HG03103 (cell line): ENCODE results near the gene APLF.
"Not testable (repeated sequence)": the region's sequence is repeated elsewhere in the genome, so short reads cannot be mapped to it uniquely, and the experiment has no call there.

Experiments
- ATAC-seq: cut with Tn5 transposase; IDR thresholded peaks from one replicate; pipeline ENCODE4 v1.9.1; 2021; ENCODE audit warnings: low read depth; ENCODE audit not compliant: unreplicated experiment

Gene APLF

DNA sequence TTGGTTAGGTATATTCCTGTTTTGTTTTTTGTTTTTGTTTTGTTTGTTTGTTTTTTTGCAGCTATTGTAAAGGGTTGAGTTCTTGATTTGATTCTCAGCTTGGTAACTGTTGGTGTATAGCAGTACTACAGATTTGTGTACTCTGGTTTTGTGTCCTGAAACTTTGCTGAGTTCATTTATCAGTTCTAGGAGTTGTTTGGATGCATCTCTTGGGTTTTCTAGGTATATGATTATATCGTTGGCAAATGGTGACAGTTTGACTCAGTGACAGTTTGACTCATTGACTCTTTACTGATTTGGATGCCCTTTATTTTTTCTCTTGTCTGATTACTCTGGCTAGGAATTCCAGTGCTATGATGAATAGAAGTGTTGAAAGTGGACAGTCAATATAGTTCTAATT is 53.7 kb downstream of the APLF start:
- no peak for ATAC-seq

DNA sequence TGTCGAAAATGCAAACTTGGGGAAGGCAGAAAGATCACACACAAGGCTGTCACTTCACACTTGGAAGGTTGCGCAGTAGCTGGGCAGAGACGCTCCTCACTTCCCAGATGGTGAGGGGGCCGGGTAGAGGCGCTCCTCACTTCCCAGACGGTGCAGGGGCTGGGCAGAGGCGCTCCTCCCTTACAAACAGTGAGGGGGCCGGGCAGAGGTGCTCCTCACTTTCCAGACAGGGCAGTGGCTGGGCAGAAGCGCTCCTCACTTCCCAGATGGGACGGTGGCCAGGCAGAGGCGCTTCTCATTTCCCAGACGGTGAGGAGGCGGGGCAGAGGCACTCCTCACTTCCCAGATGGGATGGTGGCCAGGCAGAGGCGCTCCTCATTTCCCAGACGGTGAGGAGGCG is 59.6 kb downstream of the APLF start:
- ATAC-seq = not testable (repeated sequence)

DNA sequence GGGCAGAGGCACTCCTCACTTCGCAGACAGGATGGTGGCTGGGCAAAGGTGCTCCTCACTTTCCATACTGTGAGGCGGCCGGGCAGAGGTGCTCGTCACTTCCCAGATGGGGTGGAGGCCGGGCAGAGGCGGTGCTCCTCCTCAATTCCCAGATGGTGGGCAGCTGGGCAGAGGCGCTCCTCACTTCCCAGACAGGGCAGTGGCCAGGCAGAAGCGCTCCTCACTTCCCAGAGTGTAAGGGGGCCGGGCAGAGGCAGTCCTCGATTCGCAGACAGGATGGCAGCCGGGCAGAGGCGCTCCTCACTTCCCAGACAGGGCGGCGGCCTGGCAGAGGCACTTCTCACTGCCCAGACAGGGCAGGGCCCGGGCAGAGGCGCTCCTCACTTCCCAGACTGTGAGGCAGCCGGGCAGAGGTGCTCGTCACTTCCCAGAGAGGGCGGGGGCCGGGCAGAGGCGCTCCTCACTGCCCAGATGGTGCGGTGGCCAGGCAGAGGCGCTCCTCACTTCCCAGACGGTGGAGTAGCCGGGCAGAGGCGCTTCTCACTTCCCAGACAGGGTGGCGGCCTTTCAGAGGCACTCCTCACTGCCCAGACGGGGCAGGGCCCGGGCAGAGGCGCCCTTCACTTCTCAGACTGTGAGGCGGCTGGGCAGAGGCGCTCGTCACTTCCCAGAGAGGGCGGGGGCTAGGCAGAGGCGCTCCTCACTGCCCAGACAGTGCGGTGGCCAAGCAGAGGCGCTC is 60.1 kb downstream of the APLF start:
- not testable (repeated sequence) for ATAC-seq

DNA sequence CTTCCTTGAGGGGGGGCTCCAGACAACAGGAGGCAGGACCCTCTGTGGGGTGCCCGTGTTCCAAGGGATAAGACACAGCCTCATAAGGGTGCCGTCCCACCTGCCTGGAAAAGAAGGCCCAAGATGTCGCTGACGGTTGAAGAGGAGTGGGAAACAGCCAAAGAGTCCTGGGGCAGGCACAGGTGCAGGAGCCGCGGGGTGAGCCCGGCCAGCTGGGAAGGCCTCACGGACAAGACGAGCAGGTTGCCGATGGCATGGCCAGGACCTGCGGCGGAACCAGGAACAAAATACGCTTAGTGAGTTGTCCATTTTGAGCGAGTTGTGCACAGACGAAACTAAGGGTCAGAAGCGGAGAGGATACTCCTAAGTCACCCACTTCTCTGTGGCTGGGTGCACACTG is 61.8 kb downstream of the APLF start:
- not testable (repeated sequence) for ATAC-seq

DNA sequence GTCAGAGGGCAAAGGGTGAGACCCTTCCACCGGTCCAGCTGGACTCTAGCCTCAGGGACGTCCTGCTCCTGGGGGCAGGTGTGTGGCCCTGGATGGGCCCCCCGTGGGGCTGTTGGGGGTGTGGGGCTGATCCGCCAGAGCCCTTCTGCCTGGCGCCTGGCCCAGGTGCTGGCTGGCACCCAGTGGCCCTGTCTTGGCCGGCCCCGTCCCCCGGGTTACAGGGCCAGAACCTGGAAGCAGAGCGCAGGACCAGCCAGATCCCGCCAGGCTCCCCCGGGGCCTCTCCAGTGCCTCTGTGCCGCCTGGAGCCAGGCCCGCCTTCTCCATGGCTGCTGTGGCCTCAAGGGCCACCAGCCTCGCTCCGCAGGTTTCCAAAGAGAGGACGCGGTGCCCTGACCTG is 62.3 kb downstream of the APLF start:
- not testable (repeated sequence) for ATAC-seq

DNA sequence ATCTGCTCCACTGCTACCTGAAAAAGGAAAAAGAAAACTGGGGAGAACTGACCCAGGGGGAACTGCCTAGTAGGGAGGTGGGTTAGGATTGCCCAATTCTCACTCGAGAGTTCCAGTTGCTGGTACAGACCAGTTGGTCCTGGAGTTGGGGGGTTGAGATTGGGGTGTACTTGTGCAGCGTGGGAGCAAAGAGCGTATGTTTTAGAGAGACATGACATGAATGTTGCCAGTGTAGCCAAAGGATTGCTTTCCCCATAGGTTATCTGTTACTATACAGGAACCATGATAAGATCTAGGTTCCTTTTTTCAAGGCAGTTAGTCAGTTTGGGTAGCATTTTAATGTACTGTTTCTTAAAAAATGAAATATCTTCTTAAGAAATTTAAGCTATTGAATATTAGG is 68.6 kb downstream of the APLF start:
- ATAC-seq = no peak

DNA sequence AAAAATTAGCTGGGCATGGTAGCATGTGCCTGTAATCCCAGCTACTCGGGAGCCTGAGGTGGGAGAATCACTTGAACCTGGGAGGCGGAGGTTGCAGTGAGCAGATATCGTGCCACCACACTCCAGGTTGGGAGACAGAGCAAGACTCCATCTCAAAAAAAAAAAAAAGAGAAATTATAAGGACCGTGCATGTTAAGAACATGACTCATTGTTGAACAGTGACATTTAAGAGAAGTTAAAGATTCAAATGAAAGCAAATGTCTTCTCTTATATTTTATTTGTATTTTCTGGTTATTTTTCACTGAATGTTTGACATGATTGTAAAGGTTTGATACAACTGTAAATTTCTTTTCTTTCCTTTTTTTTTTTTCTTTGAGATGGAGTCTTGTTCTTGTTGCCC is 69.6 kb downstream of the APLF start:
- no peak for ATAC-seq

DNA sequence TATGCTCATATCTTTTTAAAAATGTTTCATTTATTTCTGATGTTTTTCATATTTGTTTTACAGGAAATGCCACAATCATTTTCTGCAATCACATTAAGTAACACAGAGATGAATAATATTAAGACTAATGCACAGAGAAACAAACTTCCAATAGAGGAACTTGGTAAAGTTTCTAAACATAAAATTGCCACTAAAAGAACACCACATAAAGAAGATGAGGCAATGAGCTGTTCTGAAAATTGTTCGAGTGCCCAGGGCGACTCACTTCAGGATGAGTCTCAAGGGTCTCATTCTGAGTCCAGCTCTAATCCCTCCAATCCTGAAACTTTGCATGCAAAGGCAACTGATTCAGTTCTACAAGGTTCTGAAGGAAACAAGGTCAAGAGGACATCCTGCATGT is 70.4 kb downstream of the APLF start:
- no peak for ATAC-seq

DNA sequence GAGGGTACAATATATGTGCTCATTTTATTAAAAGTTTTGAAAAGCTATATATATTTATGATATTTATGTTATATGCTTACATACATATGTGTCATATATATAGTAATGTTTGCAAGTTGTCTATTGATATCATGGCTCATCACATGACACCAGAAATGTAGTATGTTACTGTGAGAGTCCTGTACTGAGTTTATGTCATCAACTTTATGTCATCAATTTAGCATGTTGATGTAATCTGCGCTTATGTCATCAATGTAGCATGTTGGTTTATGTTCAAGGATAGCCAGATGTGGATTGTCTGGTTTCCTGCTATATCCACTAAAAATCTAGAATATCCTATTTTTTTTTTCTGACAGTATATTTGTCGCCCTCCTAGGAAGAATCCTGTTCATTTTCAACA is 77.4 kb downstream of the APLF start:
- no peak for ATAC-seq

DNA sequence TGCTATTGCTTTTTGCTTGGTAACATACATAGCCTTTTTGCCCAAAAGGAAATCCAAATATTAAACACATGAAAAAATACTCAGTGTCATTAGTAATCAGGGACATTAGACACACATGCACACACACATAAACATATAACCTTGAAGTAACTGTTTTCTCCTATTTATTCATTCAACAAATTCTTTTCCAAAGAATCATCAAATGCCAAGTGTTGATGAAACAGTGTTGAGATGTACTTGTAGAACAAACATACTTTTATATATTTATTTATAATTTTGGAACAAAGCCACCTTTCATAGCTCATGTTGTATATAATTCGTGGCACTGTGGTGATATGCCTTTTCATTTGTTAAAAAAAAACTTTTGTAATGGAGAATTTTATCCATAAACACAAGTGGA is 81.0 kb downstream of the APLF start:
- no peak for ATAC-seq

DNA sequence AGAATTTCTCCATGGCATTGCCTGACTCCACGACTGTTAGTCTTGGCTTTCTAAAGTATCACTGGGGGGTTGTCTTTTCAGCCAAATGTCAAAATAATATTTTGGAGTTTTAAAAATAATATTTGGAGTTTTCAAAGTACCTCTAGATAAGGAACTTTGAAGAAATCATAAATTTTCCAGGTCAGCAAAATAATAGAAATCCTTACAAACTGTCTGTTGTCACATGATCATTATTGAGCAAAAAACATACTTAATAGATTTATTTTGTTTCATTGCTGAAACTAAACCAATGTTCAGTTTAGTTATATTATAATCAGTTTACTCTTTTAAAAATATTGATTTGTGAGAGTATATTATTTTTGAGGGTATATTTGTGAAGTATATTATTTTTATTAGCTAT is 85.7 kb downstream of the APLF start:
- no peak for ATAC-seq

DNA sequence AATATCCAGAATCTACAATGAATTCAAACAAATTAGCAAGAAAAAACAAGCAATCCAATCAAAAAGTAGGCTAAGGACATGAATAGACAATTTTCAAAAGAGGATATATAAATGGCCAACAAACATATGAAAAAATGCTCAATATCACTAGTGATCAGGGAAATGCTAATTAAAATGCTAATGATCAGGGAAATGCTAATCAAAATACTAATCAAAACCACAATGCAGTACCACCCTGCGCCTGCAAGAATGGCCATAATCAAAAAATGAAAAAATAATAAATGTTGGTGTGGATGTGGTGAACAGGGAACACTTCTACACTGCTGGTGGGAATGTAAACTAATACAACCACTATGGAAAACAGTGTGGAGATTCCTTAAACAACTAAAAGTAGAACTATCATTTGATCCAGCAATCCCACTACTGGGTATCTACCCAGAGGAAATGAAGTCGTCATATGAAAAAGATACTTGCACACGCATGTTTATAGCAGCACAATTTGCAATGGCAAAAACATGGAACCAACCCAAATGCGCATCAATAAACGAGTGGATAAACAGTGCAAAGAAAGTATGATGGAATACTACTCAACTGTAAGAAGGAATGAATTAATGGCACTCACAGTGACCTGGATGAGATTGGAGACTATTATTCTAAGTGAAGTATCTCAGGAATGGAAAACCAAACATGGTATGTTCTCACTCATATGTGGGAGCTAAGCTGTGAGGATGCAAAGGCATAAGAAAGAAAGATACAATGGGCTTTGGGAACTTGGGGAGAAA is 88.2 kb downstream of the APLF start:
- ATAC-seq = not testable (repeated sequence)

DNA sequence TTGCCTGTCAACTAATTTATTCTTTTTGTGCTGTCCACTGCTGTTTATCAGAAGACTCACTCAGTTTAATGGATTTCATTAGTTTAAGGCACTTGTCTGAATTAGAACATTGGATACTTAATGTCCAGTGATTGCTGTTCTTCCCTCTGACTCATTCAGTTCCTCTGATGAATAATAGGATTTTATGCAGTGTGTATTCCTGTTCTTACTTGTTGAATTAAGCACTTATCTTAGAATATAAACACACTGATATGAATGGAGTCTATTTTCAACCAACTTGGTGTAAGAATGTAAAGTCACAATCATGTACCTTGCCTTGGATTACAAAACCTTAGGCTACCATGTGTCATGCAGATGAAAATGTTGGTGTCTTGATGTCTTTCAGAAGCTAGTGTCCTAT is 89.0 kb downstream of the APLF start:
- no peak for ATAC-seq

DNA sequence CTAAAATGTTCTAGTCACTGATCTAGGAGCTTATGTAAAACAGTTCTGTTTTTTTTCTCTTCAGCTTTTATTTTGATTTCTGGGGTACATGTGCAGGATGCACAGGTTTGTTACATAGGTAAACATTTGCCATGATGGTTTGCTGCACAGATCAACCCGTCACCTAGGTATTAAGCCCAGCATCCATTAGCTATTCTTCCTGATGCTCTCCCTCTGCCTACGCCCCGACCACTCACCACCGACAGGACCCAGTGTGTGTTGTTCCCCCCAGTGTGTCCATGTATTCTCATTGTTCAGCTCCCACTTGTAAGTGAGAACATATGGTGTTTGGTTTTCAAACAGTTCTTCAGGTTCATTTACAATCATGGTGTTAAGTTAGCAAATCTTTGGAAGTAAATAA is 91.2 kb downstream of the APLF start:
- no peak for ATAC-seq

DNA sequence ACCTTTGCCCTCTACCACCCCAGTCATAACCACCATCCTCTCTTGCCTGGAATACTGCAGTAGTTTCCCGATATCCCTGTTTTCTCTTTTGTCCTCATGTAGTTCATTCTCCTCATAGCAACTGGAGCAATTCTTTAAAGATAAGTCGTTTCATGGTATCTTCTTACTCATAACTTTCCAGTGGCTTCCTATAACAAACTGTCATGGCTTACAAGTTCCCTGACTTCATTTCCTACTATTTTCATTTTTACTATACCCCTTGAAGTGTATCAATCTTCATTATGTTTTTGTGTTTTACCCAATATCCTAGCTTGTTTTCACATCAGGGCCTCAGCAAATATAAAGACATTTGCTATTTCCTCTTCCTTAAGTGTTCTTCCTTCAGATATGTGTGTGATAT is 92.3 kb downstream of the APLF start:
- no peak for ATAC-seq

DNA sequence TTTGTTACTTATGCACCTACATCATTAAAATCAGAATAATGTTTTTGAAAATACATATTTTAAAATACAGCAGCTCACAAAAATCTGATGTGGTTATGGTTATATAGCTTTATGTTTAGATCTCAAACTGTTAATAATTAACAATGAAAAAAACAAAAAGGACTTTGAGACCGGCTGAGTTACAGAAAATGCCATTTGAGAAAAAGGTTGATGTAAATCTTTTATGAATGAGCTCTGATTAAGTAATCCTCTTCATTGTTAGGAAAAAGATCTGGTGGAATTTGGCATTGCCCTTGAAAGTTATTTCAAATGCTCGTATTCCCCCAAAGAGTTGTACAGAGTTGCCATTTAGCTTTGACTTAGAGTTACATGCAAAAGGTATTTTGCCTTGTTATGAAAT is 93.2 kb downstream of the APLF start:
- no peak for ATAC-seq

DNA sequence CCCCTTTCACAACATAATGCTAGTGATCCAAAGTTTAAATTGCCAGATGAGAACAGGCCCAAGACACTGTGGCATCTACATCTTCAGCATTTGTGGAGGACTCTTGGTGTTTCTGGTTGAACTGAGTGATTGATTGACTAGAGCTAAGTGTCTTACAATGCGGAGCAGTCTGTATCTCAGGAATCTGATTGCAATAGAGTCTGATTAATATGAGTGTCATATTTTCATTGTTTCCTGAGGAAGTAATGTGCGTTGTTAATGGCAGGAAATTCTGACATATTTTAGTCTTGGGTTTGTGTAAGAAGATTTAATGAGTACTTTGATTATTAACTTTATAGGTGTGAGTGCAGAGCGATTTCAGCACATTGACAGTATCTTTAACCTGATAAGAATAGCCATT is 94.0 kb downstream of the APLF start:
- ATAC-seq = no peak

DNA sequence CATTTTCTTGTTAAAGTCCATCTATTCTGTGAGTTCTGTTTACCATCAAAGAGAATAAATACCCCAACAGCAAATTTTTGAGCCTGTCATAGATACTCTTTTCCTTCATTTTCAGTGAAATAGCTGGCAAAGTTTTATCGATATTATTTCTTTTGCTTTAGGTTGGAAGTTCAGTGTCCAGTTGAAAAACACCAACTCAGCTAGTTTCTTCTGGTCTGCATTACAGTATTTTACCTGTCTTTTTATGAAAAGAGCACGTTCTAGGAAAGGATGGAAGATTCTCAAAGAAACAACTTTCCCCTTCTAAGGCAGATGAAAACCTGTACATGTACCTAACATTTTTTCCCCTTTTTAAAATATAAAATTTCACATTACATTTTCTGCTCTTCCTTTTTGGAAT is 95.5 kb downstream of the APLF start:
- ATAC-seq = no peak

DNA sequence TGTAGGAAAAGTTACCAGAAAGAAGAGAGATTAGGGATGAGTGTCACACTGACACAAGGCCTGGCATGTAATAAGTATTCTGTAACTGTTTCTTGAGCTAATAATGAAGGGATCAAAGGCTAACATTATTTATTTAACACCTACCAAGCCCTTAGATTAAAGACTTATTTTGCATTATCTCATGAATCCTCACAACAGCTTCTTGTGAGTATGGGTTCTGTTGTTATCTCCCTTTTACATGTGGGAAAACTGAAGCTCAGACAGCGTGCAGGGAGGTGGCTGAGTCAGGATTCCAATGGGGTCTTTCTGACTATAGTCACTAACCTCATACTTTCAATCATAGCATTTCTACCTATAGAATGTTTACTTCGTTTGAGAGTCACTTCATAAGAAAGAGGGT is 97.0 kb downstream of the APLF start:
- ATAC-seq = no peak

DNA sequence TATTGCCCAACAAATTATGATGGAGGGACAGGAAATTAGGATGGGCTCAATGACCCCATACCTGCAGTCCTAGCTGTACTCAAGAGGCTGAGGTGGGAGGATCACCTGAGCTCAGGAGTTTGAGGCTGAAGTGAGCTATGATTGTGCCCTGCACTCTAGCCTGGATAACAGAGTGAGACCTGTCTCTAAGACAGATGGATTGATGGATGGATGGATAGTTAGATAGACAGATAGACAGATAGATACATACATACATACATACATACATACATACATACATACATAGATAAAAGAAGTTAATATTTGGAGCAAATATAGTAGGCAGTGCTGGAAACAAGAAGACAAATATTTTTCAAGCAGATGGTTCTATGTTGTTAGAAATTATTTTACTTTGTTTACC is 97.9 kb downstream of the APLF start:
- ATAC-seq = no peak

DNA sequence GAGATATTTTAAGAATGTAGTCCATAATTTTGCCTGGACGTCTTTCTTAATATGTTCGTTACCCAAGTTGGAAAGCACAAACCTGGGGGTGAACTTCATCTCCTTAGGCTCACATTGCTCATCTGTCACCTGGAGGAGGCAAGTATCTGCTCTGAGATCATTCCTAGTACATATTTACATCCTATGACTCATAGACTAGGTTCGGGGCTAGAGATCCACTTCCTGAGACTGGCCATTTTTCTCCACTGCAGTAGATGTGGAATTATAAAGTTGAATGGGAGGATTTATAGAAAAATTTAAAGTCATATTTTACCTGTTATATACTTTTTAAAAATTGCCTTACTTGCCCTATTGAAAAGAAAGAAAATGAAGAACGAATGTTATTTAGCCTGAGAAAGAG is 98.5 kb downstream of the APLF start:
- ATAC-seq = no peak

DNA sequence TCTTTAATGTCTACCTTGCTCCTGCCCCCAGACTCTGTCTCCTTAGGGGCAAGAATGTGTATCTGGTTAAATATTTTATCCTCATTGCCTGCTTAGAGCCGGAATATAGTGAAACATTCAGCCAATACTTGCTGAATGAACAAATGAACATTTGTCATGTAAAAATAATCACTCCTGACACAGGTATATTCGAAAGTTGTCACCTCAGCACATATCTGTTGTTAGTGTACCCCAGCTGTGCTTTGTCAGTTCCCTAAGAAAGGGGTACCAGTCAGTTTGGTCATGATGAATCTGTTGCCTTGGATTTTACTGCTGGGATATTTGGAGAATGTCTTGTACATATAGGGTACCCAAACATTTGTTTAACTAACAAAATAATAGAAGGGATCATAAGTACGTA is 99.0 kb downstream of the APLF start:
- ATAC-seq = no peak
